Activated CD4-positive, alpha-beta T cell treated with anti-CD3 and anti-CD28 coated beads for 4 hours (primary cell): ENCODE results near the gene MPP4.

Experiments
- DNase-seq, 2 donors: peaks; one replicate each; pipeline ENCODE4 v3.0.0-alpha.2; 2020

The MPP4 gene, protein sequence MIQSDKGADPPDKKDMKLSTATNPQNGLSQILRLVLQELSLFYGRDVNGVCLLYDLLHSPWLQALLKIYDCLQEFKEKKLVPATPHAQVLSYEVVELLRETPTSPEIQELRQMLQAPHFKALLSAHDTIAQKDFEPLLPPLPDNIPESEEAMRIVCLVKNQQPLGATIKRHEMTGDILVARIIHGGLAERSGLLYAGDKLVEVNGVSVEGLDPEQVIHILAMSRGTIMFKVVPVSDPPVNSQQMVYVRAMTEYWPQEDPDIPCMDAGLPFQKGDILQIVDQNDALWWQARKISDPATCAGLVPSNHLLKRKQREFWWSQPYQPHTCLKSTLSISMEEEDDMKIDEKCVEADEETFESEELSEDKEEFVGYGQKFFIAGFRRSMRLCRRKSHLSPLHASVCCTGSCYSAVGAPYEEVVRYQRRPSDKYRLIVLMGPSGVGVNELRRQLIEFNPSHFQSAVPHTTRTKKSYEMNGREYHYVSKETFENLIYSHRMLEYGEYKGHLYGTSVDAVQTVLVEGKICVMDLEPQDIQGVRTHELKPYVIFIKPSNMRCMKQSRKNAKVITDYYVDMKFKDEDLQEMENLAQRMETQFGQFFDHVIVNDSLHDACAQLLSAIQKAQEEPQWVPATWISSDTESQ

DNA sequence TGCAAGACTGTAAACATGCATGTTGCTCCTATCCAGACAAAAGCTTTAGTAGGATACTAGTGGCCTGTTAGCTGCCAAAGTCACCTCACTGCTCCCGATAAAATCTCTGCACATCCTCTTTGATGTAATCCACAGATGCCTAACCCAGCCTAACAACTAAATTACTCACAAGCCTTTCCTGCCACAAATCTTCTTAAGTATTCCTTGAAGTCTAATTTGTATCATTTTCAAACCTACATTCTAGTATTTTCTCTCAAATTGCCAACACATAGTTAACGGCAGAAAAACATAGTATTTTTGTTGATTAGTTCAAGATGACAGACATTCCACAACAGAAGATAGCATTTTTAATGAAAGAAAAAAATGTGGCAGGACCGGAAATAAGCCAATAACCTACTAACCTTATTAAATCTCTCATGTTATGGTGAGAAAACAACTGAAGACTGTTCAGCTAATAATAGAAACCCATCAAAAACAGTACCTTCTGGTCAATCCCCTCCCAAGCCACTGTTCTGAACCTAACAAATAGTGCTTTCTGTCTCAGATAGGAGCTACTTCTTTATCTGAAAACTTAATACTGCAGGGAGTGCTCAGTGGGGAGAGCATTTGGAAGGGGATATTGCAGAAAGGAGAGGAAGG is at the start of gene MPP4:
MPP4 (minus strand) TSS at position 57 of the 639 bp plus-strand sequence. CDS start 4,690 bp downstream, outside the sequence.
- DNase-seq: no peak

DNA sequence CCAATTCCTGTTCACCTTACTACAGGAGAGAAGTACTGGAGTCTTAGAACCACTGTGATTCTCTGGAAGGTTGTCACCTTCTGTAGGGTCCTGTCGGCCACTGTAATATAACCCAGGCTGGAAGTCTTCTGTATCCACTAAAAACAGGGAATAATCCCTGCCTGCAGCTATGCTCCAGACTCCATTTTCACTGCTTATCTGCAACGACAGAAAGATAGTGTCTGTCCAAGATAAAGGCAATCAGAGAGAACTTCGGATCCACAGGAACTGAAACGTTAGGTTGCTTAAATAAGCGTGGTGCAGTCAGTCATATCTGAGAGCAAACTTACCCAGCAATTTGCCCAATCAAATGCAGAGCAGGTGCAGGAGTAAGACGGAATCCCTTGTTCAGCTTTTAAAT is 48.1 kb upstream of the MPP4 start:
- DNase-seq: no peak

DNA sequence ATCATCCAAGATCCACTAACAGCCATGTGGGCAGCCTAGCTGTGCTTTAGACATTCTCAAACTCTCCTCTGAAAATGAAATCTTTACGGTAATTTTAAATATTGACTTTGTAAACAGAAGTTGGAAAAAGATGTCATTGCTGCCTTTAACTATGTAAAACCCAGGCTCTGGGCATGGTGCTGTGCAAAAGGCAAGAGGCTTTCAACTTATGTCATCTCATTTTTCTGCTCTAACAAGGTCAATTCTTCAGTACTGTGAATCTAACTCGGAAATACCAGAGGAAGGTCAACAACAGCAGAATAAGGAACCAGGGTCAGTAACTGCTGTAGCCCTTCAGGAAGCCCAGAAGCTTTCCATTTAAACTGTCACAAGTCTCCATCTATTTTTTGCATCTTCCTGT is 37.0 kb upstream of the MPP4 start:
- no peak for DNase-seq

DNA sequence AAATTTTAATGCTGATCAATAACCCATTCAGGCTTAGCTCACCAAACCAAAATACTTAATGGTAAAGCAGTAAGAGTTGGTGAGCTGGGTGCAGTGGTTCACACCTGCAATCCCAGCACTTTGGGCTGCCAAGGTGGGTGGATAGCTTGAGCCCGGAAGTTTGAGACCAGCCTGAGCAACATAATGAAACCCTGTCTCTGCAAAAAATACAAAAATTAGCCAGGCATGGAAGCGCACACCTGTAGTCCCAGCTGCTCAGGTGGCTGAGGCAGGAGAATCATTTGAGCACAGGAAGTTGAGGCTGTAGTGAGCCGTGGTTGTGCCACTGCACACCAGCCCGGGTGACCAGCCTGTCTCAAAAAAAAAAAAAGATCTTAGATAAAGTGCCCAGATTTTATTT is 35.7 kb upstream of the MPP4 start:
- DNase-seq: no peak

DNA sequence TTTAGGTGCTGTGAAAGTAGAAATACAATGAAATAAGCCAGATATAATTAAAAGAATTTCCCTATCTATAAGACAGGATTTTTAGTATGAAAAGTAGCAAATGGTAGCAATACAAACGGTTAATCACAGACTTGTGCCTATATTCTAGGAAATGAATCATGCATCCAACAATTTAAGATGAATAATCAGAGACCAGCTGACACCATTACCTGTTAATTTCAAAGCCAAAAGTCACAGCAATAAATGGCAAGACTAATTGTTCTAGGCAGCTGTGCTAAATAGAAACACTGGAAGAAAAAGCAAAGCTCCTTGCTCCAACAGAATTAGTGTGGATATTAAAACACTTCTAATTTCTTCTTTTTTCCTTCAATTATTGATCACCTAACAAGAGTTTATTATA is 35.1 kb upstream of the MPP4 start:
- no peak for DNase-seq

DNA sequence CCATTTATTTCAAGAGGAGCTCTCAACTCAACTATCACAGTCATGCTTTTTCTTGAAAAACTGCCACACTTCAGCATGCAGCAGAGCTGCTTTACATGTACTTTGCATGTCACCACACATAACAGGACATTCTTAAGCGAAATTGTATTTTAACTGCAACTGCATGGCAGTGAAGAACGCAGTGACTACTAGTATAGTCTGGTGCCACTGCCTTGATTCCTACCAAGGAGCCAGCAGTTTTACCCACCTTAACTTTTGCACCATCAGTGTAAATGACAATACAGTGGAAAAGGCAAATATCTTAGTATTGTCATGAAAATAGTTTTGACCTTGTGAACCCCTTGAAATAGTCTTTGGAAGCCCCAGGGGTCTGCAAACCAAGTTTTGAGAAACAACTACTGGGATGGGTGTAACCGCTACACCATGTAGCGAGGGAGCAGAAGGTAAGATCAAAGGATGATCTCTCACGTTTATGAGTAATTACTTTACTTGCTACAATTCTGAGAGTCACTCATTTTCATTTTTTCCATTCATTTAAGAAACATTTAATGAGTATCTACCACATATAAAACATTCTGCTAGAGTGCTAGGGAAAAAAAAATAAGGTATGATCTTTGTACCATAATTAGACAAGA is 32.3 kb upstream of the MPP4 start:
- DNase-seq: no peak

DNA sequence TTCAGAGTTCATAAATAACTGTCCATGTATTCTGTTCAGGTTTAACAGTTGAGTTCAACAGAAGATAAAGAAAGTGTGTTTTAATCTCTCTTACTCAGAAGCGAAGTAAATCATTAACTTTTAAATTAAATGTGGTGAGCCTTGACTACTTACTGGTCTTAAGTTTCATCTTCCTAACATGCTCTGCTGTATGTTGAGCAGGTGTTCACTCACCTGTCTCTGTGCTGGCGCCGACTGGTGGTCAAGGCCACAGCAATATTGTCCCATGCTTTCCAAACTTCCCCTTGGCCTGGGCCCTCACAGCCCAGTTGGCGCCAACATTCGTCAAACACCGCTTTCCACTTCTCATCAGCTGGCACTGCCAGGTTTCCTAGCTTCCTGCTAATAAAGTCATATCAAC is 17.0 kb upstream of the MPP4 start:
- DNase-seq: no peak

DNA sequence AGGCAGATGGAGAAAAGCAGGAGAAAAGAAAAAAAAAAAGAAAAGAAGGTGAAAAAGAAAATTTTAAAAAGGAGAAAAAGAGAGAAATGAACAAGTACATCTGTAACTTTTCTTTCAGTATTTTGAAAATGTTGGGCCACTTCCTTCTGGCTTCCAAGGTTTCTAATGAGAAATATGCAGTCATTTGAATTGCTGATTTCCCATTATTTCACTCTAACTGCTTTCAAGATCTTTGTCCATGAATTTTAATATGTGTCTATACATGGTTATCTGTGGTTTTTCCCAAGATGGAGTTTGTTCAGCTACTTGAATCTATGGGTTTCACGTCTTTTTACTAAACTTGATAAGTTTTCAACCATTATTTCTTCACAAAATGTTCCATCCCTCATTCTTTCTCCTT is 14.3 kb upstream of the MPP4 start:
- no peak for DNase-seq

DNA sequence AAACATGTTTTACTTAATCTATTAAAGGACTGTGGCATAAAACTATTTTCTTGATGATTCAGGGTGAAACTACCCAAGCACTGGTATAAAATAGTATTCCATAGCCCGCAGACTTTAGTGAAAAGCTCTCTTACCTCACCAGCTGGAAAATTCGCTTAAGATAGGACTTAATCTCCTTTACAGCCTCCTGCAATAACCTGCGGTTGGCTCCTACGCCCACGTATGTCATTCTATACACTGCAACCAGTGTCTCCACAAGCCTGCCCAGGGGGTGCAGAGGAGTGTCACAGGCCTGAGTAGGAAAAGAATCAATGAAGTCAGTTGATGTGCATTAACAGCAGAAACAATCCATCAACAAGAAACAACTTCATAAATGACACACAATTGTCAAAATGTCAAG is 11.3 kb upstream of the MPP4 start:
- DNase-seq: no peak

DNA sequence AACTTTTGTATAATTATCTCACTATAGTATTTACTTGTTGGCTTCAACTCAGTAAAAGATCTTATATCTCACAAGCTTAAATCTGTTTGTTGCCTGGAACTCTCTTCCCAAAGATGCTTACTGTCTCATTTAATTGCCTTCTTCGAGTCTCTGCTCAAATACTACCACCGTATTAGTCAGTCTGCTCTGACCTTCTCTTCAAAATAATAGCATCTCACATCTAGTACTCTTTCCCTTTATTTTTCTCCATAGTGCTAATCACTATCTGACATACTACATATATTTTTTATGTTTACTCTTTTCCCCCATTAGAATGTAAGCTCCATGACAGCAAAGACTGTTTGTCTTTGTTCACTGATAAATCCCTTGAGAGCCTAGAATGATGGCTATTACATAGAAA is 10.6 kb upstream of the MPP4 start:
- no peak for DNase-seq

DNA sequence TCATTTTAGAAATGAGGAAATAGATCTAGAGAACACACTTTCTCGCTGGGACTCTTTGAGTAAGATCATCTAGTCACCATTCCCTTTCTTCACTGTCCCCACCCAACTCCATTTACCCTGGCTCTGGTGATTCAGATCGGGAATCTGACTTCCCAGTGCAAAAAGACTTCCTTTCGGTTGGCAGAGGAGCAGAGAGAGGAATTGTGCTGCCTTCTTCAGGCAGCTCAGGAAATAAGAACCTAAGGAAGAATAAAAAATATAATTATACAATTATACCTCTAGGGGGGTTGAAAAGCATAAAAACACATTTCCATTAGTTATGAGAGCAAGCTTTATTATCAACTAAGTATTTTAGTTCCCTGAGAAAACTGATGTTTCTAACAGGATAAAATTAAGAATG is 9.3 kb upstream of the MPP4 start:
- no peak for DNase-seq

DNA sequence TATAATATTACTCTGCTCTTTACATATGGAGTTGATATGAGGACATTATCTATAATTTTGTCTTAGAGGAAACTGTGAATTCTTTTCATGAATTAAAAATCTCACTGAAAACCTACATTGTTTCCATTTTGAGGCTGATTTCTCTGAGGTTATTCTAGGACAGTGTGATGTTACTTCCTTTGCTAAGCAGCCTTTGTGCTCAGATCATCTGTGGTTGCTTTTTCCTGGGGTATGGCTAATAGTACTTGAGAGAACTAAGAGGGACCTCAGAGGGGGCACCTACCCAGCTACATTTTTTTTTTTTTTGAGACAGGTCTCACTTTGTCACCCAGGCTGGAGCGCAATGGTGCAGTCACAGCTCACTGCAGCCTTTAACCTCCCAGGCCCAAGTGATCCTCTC is 8.7 kb upstream of the MPP4 start:
- no peak for DNase-seq

DNA sequence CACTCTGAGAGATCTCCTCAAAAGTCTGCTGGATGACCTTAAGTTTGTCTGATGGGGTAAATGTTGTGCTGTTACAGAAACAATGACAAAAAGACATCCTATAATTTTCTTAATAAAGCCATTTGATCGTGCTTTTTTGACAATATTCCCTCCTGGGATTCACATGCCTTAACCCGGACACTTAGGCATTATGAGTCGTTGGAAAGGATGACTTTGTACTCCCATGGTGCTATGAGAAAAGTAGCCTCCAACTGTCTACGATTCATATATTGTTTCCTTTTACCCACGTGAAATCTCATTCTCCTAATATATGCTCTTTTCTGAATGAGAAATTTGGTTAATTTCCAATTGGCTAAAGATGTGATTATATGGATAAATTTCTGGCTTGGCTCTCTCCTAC is 6.1 kb upstream of the MPP4 start:
- DNase-seq: no peak

DNA sequence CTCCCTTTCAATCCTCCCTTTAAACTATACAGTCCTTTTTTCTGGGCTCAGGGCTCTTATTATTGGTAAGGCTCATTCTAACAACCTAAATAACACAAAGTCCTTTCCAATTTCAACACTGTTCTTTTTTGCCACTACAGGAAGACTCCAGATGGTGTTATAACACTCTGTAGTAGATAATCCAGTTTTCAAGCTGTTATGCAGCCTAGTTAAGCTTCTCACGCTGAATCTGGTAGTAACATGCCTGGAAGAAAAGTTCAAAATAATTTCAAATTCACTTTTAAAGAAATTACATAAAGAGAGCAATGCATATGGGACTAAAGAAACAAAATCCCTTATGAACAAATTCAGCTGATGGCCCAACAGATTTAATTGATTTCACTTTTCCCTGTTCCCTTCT is 3.2 kb upstream of the MPP4 start:
- no peak for DNase-seq

DNA sequence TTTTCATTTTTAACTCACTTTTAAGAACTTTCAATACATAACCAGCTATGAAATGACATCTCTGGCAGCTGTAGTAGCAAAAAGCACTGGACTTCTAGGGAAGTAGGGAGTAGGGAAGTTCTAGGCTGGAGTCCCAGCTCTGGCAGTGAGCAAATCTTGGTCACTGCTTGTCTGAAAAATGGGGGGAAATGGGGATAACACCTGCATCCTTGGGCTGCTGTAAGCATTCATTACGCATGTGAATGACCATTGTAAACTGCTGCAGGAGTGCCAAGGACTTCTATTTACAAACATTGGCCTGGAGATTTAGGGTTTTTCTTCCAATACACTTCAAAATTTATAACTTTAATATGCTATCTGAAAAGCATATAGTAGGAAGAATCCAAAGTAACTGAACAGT is 972 bp upstream of the MPP4 start:
- no peak for DNase-seq

DNA sequence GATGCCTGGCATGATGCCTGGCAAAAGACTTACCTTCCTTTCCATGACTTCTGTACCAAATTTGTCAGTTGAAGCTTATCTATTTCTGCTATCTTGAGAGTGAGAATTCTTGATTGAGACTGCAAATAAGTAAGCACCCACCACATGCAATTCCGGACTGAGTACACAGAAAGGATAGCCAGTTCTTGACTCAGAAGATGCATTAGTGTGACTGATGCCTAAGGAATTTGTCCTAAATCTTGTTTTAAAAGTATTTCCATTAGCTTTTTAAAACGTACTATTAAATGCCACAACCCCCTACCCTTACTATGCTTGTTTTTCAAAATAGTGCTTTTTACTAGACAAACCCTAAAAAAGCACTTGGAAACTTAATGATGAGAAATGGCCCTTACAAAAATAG is 545 bp downstream of the MPP4 start:
- no peak for DNase-seq

DNA sequence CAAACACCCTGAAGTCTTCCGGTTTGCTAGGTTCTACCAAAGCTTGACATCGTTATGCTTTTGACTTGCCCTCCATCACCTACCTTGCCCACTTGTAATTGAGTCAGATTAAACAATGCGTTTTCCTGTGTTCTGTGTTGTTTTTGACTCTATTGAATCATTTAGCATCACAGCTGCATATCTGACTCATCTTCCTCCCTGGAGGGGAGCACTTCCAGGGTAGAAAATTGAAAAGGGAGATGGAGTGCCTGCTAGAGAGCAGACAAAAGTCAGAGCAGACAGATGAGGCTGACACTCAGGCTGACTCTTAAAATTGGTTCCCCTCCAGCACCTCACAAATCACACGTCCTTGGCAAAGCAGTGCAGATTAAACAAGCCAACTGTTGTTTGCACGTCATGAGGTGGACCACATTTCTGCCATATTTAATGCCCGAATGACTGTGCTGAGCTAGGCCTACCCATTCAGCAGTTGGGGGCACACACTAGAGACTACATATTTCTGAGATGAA is 2.2 kb downstream of the MPP4 start:
- DNase-seq: no peak

DNA sequence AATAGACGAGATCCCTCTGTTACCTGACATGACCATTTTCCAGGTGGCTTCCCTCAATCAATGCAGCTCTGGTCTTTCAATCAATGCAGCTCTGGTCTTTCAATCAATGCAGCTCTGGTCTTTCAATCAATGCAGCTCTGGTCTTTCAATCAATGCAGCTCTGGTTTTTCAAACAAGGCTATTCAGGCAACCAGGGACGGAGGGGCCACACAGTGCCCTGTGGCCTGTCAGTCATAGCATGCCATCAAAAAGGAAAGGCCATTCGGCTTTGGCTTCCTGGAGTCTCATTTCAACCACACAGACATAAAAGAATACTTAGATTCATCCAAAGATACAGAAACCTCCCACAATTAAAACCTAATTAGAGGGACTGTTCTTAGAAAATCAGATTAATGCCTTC is 13.3 kb downstream of the MPP4 start:
- no peak for DNase-seq

DNA sequence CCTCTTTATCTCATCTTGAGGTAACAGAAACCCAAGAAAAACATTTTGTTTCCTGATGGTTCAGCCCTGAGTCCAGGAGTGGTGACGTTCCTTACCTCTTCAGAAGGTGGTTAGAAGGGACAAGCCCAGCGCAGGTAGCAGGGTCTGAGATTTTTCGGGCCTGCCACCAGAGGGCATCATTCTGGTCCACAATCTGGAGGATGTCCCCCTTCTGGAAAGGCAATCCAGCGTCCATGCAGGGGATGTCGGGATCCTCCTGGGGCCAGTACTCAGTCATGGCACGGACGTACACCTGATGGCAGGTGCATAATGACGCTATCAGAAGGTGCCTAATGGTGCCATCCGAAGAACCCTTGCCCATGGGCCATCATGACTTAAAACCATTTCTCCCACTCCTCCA is 17.7 kb downstream of the MPP4 start:
- DNase-seq: no peak

DNA sequence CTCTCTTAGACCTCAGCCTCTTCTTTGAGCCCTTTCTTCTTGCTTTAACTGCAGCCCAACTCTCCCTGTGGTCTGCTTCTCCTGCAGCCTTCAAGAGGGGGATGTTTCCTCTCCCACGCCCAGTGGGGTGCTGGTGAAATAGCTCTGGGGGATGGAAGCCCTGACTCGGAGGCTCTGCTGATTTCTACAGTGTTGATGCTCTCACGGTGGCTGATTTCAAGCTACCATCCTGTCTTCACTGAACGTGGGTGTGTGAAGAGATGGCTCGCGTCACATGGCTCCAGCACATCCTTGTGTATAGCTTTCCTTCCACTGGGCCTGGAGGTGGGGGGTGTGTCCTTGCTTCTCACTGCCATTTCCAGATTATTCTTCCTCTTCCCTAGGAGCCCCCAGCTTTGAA is 20.0 kb downstream of the MPP4 start:
- no peak for DNase-seq

DNA sequence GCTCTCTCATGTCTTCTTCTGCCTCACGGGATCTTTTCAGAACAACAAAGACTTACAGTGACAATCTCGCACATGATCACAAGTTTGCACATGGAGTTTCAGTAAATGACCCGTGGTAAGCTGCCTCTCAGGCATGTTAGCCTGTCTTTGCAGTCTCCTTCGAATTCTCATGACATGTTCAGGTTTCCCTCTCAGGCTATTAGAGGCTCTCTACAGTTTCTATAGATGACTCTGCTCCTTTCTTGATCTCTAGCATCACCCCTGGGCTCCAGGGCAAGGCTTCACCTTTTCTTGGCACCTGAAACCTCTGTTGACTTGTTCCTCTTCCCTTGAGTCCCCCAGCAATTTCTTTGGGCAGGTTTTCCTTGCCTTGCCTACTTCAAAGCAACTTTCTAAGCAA is 23.0 kb downstream of the MPP4 start:
- DNase-seq: no peak

DNA sequence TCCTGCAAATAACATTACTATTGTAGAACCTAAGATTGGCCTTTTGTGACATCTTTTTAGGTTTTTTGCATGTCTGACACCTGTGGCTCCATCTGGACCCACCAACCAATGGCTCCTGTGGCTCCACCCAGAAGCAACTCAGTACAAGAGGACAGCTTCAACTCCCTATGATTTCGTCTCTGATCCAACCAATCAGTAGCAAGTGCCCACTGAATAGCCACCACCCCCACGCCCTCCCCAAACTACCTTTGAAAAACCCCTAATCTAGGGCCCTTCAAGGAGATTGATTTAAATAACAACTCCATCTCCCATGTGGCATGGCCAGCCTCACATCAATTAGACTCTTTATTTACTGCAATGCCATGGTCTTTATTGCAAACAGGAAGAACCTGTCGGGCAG is 23.6 kb downstream of the MPP4 start:
- DNase-seq: no peak

DNA sequence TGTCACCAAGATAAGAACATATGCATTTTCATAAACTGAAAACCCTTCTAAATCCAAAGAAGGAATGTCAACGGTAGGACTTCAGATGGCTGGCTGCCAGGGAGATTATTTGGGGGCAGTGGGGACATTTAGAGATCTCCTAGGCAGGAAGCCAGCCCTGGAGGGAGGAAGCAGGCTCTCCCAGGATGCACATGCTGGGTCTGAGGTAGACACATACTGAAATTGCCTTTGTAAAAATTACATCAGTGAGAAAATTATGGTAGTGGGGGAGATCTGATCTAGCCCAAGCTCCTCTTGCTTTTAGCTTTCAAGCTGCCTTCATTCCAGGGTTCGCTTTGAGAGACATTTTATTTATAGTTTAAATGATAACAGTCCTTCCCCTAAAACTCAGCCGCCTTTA is 24.1 kb downstream of the MPP4 start:
- no peak for DNase-seq

DNA sequence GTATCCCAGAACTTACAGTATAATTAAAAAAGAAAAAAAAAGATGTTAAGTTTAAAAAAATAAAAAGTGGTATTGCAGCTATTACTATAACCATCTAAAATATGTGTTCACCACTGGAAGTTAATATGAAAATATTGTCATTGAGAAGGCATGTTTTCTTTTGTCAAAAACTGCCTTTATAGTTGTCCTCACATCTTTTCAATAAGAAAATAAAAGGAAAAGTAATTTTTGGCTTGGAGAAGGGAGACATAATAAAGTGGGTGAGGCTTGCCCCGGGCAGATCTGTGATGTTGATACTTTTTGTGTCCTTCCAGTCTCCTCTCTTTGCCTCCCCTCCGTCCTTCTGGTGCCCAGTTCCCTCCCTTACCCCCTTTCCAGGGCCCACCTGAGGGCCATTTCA is 24.9 kb downstream of the MPP4 start:
- no peak for DNase-seq
